Nephron (organoid): ENCODE data around the gene CLDN20.

Experiments used
- H3K27ac Mint-ChIP-seq, 3 experiments: 2 replicates each; pipeline ENCODE4 v1.8.0; 2020; ENCODE audit warnings: mixed read lengths in 3 of 3, mild to moderate bottlenecking in 2 of 3, moderate library complexity in 1 of 3
- H3K27me3 Mint-ChIP-seq: 2 replicates; pipeline ENCODE4 v1.8.0; 2021; ENCODE audit warnings: low read depth, mild to moderate bottlenecking, moderate library complexity, mixed read lengths
- H3K36me3 Mint-ChIP-seq: 2 replicates; pipeline ENCODE4 v1.8.0; 2020; ENCODE audit warnings: low read depth, mixed read lengths
- H3K4me1 Mint-ChIP-seq: 2 replicates; pipeline ENCODE4 v1.8.0; 2020; ENCODE audit warnings: mixed read lengths
- H3K4me3 Mint-ChIP-seq, 3 experiments: 2 replicates each; pipeline ENCODE4 v1.8.0; 2020; ENCODE audit warnings: mild to moderate bottlenecking in 3 of 3, mixed read lengths in 3 of 3, moderate library complexity in 2 of 3
- H3K9me3 Mint-ChIP-seq: 2 replicates; pipeline ENCODE4 v1.8.0; 2020; ENCODE audit warnings: mixed read lengths
- CTCF ChIP-seq, 3 experiments: fragments of 200-600 bp; sonication (generic); IDR thresholded peaks; one replicate each; pipeline ENCODE4 v1.5.0; 2021; ENCODE audit warnings: antibody characterized with exemption in 3 of 3; ENCODE audit not compliant: unreplicated experiment in 3 of 3

The CLDN20 gene

GRCh38 chr6:155276638-155277037 lies 12.8 kb downstream of the CLDN20 start:
- Mint-ChIP-seq H3K36me3 (peaks cover 19% of the 10 kb centered on the region), H3K27ac (peak overlapping the region in 2 of 3 experiments; percentile 38 to 80), H3K27me3 (no peaks in the 10 kb centered on the region), H3K4me3 (no peak overlapping the region), H3K9me3 (no peaks in the 10 kb centered on the region), H3K4me1 (peaks cover 21% of the 10 kb centered on the region)
- TF ChIP-seq CTCF (IDR thresholded peaks at IDR 0.05; ENCODE audit: unreplicated experiment in 3 of 3): no peak

DNA sequence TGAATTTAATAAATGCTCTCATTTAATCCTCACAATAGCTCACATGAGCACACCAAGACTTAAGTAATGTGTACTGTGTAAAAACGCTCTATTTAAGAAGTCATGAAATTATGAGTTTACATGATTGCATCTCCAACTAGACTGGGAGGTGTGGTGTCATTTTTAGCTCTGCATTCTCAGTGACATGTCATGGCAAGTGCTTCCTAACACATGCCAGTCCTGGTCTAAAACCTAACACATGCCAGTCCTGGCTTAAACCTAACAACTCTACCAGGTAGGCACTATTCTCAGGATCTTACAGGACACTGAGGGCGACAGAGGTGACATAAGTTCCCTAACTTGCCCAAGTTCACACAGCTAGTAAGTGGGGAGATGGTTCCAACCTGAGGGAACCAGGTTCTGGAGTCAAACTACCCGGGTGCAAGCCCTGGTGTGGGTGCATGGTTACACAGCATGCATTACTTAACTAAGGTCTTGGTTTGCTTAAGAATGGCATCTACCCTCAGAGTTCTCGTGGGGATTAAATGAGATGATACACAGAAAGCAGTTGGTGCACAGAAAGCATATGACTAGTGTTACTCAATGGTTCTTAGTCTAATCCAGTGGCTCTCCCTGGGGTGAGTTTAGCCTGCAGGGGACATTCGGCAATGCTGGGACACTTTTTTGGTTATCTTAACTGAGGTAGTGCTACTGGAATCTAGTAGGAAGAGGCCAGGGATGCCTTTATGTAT lies 14.7 kb downstream of the CLDN20 start:
- Mint-ChIP-seq H3K27me3 (no peaks in the 10 kb centered on the region), H3K36me3 (peaks cover 26% of the 10 kb centered on the region), H3K4me1 (peaks cover 10% of the 10 kb centered on the region), H3K27ac (no peak overlapping the region), H3K4me3 (no peak overlapping the region), H3K9me3 (no peaks in the 10 kb centered on the region)
- TF ChIP-seq CTCF (IDR thresholded peaks at IDR 0.05; ENCODE audit: unreplicated experiment in 3 of 3): no peak

DNA sequence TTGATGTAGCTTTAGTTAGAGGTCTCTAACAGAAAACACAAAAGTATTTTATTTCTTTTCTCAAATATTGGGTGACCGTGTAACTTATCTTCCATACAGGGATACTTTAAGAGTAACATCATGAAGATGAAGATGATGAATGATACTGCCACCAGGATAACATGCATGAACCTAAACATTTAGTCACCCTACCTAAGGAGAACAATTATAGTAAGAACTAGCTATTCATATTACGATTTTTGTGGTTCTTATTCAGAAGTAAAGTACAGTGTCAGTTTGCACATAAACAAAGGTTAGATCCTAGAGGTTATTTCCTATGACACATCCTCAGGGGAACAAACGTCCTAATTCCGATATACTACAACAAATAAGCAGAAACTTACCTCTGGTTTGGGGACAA lies 21.0 kb downstream of the CLDN20 start:
- no peak for TF ChIP-seq CTCF (IDR thresholded peaks at IDR 0.05; ENCODE audit: unreplicated experiment in 3 of 3)
- H3K9me3 Mint-ChIP-seq: no peaks in the 10 kb centered on the region
- H3K36me3 Mint-ChIP-seq: peaks cover 35% of the 10 kb centered on the region
- no peak overlapping the region for H3K27ac Mint-ChIP-seq
- H3K4me3 Mint-ChIP-seq: no peak overlapping the region
- no peaks in the 10 kb centered on the region for H3K27me3 Mint-ChIP-seq
- H3K4me1 Mint-ChIP-seq: peaks cover 4% of the 10 kb centered on the region

- TF ChIP-seq CTCF (IDR thresholded peaks at IDR 0.05; ENCODE audit: unreplicated experiment in 3 of 3): no peak
- no peaks in the 10 kb centered on the region for H3K27me3 Mint-ChIP-seq
- peaks cover 43% of the 10 kb centered on the region for H3K36me3 Mint-ChIP-seq
- H3K9me3 Mint-ChIP-seq: no peaks in the 10 kb centered on the region
- H3K27ac Mint-ChIP-seq: no peak overlapping the region
- H3K4me3 Mint-ChIP-seq: no peak overlapping the region
- H3K4me1 Mint-ChIP-seq: peaks cover 4% of the 10 kb centered on the region
These were observed 23.9 kb downstream of the CLDN20 start for GRCh38 chr6:155287762-155288161.

DNA sequence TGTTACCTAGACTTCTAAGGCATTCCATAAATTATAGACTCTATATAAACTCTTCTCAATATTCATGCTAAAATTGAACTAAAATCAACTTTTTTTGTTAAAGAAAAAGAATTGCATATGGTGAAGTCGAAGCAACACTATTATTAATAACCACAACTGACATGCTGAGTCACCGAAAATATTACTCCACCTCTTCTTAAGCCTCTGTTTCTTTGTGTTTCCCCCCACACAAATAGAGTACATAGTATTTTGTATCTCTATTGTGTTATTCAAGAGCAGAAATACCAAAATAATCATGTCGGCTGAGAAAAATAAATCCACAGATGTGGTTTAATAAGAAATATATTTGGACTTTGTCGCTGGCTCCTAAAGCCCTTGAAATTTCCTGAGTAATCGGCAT lies 26.7 kb downstream of the CLDN20 start:
- Mint-ChIP-seq H3K36me3 (peaks cover 49% of the 10 kb centered on the region), H3K27me3 (no peaks in the 10 kb centered on the region), H3K27ac (no peak overlapping the region), H3K9me3 (no peaks in the 10 kb centered on the region), H3K4me3 (no peak overlapping the region), H3K4me1 (peaks cover 4% of the 10 kb centered on the region)
- TF ChIP-seq CTCF (IDR thresholded peaks at IDR 0.05; ENCODE audit: unreplicated experiment in 3 of 3): no peak

- Mint-ChIP-seq H3K4me1 (peaks cover 4% of the 10 kb centered on the region), H3K27me3 (no peaks in the 10 kb centered on the region), H3K36me3 (peaks cover 55% of the 10 kb centered on the region), H3K9me3 (no peaks in the 10 kb centered on the region), H3K27ac (no peak overlapping the region), H3K4me3 (no peak overlapping the region)
- TF ChIP-seq CTCF (IDR thresholded peaks at IDR 0.05; ENCODE audit: unreplicated experiment in 3 of 3): no peak
These were observed 27.5 kb downstream of the CLDN20 start for GRCh38 chr6:155291291-155291690.
